ENCODE results near the gene INO80B.

INO80B gene

DNA sequence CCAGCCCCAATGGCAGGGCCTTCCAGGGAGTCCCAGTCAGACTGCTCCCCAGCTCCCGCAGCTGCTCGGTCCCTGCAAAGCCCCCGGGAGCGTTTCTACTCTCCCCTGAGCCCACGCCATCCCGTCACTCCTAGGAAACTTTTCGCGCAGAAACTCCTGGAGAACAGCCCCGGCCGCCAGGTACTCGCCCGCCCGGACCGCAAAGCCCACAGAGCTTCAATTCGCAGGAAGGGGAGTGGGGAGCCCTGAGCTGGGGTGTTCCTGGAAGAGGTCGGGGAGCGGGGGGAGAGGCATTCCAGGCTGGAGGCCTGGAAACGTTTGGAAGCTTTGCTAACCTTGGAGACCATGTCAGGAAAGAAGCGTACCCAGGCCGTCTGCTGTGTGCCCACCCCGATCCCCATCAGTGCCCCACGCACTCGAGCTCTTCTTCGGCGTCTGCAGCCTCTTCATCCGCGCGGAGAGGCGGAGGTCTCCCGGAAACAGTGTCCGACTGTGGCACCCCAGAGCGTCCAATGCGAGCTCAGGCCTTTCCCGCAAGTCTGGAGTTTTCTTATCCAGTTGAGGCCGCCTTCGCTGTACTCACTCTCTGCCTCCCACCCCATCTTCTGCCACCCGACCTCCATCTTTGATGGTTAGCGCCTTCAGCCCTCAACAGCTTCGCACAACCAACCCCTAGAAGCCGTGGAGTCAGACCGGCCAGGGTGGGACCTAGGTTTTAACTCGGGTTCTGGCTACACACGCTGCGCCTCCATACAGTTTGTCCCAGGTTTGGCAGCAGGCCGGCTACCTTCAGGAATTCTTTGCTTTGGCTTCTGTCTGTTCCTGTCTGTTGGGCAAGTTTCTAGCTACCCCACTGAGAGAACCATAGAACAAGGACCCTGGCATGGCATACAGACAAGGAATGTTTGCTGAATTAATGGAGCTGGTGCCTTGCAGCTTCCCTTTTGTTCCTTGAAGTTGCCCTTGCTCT is 48.9 kb downstream of the INO80B start:
- no peak for DNase-seq

DNA sequence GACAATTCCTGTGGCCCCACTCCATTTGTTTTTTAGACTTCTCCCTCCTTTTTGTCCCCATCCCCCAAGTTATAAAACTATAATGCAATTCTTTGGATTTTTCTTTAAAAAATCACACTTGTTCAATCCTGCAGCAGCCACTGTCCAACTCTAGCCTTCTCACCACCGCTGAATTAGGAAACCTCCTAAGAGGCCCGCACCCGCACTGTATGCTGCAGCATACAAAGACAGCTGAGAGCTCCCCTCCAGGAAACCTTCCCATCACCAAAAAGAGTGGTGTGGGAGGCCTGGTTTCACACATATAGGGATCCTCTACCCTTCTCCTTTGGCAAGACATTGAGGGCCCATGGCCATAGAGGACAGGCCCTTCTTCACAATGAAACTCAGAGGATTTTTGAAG is 49.7 kb downstream of the INO80B start:
- DNase-seq = no peak

DNA sequence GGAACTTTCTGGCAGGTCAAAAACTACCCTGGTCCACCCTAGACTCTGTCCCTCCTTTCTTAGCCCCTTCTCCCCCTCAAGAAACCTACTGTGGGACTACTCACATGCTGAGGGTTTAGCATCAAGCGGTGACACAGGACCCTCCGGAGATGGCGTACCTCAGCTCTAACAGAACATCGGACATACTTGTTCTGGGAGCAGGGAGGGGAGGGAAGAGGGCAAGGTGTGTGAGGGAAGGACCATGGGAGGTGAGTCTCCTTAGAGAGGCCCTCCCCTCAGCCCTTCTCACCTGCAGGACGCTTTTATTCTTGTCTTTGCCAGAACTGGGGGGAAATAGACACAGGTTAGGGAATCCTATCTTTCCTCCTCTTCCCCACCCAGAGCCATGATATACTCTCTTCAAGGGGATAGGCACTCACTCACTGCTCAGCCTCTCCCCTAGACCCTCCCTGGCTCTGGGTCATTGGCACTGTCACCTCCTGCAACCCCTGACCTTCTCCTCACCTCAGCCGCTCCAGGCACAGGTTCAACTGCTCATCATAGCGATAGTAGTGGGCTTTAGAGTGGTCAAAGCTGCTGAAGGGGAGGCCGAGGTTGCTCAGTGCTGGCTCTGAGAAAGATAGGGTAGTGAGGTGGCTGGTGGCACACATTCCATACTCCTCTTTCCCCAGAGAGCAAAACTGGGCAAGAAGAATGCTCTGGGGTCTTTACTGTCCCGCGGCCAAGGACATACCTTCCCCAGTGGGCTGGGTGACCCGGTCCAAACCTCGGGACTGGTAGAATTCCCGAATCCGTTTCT is 50.8 kb downstream of the INO80B start:
- DNase-seq = no peak

DNA sequence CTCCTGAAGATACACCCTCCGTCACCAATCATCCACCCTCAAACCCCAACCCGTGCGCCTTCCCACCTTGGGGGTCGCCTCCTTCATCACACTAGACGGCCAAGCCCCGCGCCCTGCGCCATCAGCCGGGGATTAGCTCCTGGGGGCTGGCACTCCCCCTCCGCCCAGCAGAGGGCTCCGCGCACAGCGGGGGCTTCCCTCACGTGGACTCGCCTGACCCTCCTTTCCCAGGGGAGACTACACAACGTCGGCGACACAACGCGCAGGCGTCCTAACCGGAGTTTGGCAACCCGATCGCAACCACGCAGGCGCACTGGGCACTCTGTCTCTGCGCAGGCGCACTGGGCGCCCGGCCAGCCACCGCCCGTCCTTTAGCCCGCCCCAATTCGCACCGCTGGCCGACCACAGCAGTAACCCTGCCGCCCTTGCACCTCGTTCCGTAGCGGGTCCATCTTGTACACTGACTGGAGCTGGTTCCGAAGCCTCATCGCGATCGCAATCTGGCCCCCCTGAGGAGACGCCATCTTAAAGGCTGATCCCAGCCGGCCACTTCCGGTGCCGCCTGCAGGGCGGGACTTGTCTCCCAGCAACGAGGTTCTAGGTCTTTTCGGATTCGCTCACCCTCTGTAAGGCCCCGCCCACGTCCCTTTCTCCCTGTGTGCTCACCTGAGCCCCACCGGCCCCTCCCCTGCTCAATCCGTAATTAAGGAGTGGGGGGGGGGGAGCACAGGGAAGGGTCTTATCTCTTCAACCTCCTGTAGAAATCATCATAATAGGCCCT is 52.4 kb downstream of the INO80B start, which contains the start of gene PCGF1:
Gene PCGF1 (minus strand): TSS at position 551 of the 781 bp plus-strand sequence. CDS start 27 bp downstream, at position 524.
- DNase-seq = peak; percentile 96

Measured in SHP77 treated with DMSO at 0.1 percent for 48 hours (cell line).